Endothelial cell of umbilical vein (primary cell): ENCODE data around the gene SLC6A6.

Experiments
- EZH2 ChIP-seq: IDR thresholded peaks from 2 replicates; pipeline ENCODE4 v1.6.1; 2012; ENCODE audit warnings: borderline replicate concordance, low read depth, mild to moderate bottlenecking, moderate library complexity, low read length, inconsistent platforms; ENCODE audit not compliant: severe bottlenecking
- FOS ChIP-seq: IDR thresholded peaks from 2 replicates; pipeline ENCODE4 v1.6.1; 2011; ENCODE audit warnings: mild to moderate bottlenecking, low read length, moderate library complexity, borderline replicate concordance; ENCODE audit not compliant: insufficient read depth
- MYC ChIP-seq: IDR thresholded peaks from one replicate; pipeline ENCODE4 v1.6.1; 2011; ENCODE audit warnings: mild to moderate bottlenecking, low read depth, low read length
- POLR2A ChIP-seq: IDR thresholded peaks from 2 replicates; pipeline ENCODE4 v1.6.1; 2012; ENCODE audit warnings: low read depth, mild to moderate bottlenecking, control low read depth, low read length
- POLR2AphosphoS5 ChIP-seq: IDR thresholded peaks from 2 replicates; pipeline ENCODE4 v1.6.1; 2012; ENCODE audit warnings: low read depth, mild to moderate bottlenecking, control low read depth, low read length, moderate library complexity; ENCODE audit not compliant: insufficient read depth
- TF ChIP-seq, protein P1 (sequence below), 2 donors: IDR thresholded peaks; 1 replicate in 1 of 2; 2 replicates in 1 of 2; pipeline ENCODE4 v1.5.1; 2011; ENCODE audit warnings: low read length in 2 of 2, mild to moderate bottlenecking in 2 of 2, moderate library complexity in 2 of 2, control low read depth in 1 of 2, inconsistent platforms in 1 of 2, low read depth in 1 of 2; ENCODE audit not compliant: insufficient read depth in 1 of 2; ENCODE audit errors: extremely low read depth in 1 of 2
- TF ChIP-seq, protein P2 (sequence below): IDR thresholded peaks from 2 replicates; pipeline ENCODE4 v1.6.1; 2011; ENCODE audit not compliant: insufficient read depth, insufficient read length

DNA sequence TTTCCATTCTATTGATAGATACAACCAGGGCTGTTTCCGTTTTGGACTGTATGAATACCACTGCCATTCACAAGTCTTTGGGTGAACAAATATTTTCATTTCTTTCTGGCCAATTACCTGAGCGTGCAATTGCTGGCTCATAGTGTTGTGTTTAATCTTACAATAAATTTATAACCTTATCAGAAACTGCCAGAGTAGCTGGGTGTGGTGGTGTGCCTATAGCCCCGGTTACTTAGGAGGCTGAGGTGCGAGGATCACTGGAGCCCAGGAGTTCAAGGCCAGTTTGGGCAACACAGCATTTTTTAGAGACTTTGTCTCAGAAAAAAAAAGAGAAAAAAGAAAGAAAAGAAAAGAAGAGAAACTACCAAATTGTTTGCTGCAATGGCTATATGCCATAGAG lies 5.4 kb upstream of the SLC6A6 start:
- TF ChIP-seq, protein P1, sequence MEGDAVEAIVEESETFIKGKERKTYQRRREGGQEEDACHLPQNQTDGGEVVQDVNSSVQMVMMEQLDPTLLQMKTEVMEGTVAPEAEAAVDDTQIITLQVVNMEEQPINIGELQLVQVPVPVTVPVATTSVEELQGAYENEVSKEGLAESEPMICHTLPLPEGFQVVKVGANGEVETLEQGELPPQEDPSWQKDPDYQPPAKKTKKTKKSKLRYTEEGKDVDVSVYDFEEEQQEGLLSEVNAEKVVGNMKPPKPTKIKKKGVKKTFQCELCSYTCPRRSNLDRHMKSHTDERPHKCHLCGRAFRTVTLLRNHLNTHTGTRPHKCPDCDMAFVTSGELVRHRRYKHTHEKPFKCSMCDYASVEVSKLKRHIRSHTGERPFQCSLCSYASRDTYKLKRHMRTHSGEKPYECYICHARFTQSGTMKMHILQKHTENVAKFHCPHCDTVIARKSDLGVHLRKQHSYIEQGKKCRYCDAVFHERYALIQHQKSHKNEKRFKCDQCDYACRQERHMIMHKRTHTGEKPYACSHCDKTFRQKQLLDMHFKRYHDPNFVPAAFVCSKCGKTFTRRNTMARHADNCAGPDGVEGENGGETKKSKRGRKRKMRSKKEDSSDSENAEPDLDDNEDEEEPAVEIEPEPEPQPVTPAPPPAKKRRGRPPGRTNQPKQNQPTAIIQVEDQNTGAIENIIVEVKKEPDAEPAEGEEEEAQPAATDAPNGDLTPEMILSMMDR (IDR thresholded peaks at IDR 0.05; ENCODE audit: extremely low read depth in 1 of 2, insufficient read depth in 1 of 2, low read depth in 1 of 2, low read length in 2 of 2): no peak
- TF ChIP-seq POLR2AphosphoS5: no peak
- TF ChIP-seq, protein P2, sequence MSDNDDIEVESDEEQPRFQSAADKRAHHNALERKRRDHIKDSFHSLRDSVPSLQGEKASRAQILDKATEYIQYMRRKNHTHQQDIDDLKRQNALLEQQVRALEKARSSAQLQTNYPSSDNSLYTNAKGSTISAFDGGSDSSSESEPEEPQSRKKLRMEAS: no peak
- TF ChIP-seq POLR2A: no peak
- TF ChIP-seq MYC: no peak
- TF ChIP-seq EZH2: no peak
- no peak for TF ChIP-seq FOS
